NCI-H2029 (cell line): ENCODE results near the gene NFKBIZ.

Experiments
- DNase-seq: peaks from one replicate; lab custom pipeline; 2025; lab: John Stamatoyannopoulos, UW

The NFKBIZ gene

GRCh38 chr3:101848754-101849713 lies at the start of gene NFKBIZ:
TSS of gene NFKBIZ (plus strand) at chr3:101849514. CDS start at chr3:101849629, 115 bp downstream.
- peak; percentile 89 for DNase-seq

- no peak for DNase-seq
These were observed 48.1 kb upstream of the NFKBIZ start for GRCh38 chr3:101801174-101801573.

- no peak for DNase-seq
These were observed 47.1 kb upstream of the NFKBIZ start for GRCh38 chr3:101802179-101802578.

GRCh38 chr3:101803173-101803782 lies 46.0 kb upstream of the NFKBIZ start:
- peak; percentile 43 for DNase-seq

- no peak for DNase-seq
These were observed 45.4 kb upstream of the NFKBIZ start for GRCh38 chr3:101803939-101804338.

GRCh38 chr3:101806491-101806890 lies 42.8 kb upstream of the NFKBIZ start:
- no peak for DNase-seq

- DNase-seq: no peak
These were observed 41.4 kb upstream of the NFKBIZ start for GRCh38 chr3:101807888-101808287.

GRCh38 chr3:101809178-101810021 lies 39.9 kb upstream of the NFKBIZ start:
- DNase-seq: peak; percentile 10

- no peak for DNase-seq
These were observed 39.3 kb upstream of the NFKBIZ start for GRCh38 chr3:101810022-101810418.

GRCh38 chr3:101811875-101812274 lies 37.4 kb upstream of the NFKBIZ start:
- no peak for DNase-seq

GRCh38 chr3:101812895-101813294 lies 36.4 kb upstream of the NFKBIZ start:
- DNase-seq: no peak

GRCh38 chr3:101813817-101814440 lies 35.4 kb upstream of the NFKBIZ start:
- peak; percentile 15 for DNase-seq

GRCh38 chr3:101814835-101815234 lies 34.5 kb upstream of the NFKBIZ start:
- no peak for DNase-seq

- no peak for DNase-seq
These were observed 32.8 kb upstream of the NFKBIZ start for GRCh38 chr3:101816215-101817149.

GRCh38 chr3:101817992-101818391 lies 31.3 kb upstream of the NFKBIZ start:
- DNase-seq: no peak

GRCh38 chr3:101819649-101820206 lies 29.6 kb upstream of the NFKBIZ start:
- no peak for DNase-seq

GRCh38 chr3:101821503-101821902 lies 27.8 kb upstream of the NFKBIZ start:
- no peak for DNase-seq

- no peak for DNase-seq
These were observed 25.8 kb upstream of the NFKBIZ start for GRCh38 chr3:101823525-101823924.

- DNase-seq: no peak
These were observed 24.6 kb upstream of the NFKBIZ start for GRCh38 chr3:101824702-101825101.

GRCh38 chr3:101825904-101826445 lies 23.3 kb upstream of the NFKBIZ start:
- DNase-seq: no peak
